ENCODE measurements around the gene AHCYL2.
"Not testable (repeated sequence)": the region's sequence is repeated elsewhere in the genome, so short reads cannot be mapped to it uniquely, and the experiment has no call there.

AHCYL2 gene

GRCh38 chr7:129433847-129434674, 209.2 kb downstream of the AHCYL2 start, which contains the start of gene STRIP2:
Gene STRIP2, plus strand, starts transcription at chr7:129434432. Its CDS starts 41 bp downstream, at chr7:129434473.
- FAIRE-seq, result no peak

GRCh38 chr7:129434675-129435318, 210.0 kb downstream of the AHCYL2 start:
- FAIRE-seq, result no peak

GRCh38 chr7:129435414-129435829, 210.6 kb downstream of the AHCYL2 start:
- no peak for FAIRE-seq

GRCh38 chr7:129436335-129436923, 211.6 kb downstream of the AHCYL2 start:
- FAIRE-seq, result no peak

GRCh38 chr7:129437190-129437589, 212.4 kb downstream of the AHCYL2 start:
- no peak for FAIRE-seq

- no peak for FAIRE-seq
Measured at GRCh38 chr7:129438281-129438838, 213.5 kb downstream of the AHCYL2 start.

- no peak for FAIRE-seq
Measured at GRCh38 chr7:129438839-129439651, 214.2 kb downstream of the AHCYL2 start.

GRCh38 chr7:129439963-129440625, 215.3 kb downstream of the AHCYL2 start:
- FAIRE-seq, result no peak

GRCh38 chr7:129443612-129444011, 218.8 kb downstream of the AHCYL2 start:
- no peak for FAIRE-seq

- FAIRE-seq, result not testable (repeated sequence)
Measured at GRCh38 chr7:129444776-129445175, 219.9 kb downstream of the AHCYL2 start.

GRCh38 chr7:129446925-129447324, 222.1 kb downstream of the AHCYL2 start:
- FAIRE-seq, result not testable (repeated sequence)

- FAIRE-seq, result not testable (repeated sequence)
Measured at GRCh38 chr7:129447445-129447844, 222.6 kb downstream of the AHCYL2 start.

- not testable (repeated sequence) for FAIRE-seq
Measured at GRCh38 chr7:129448608-129449007, 223.8 kb downstream of the AHCYL2 start.

GRCh38 chr7:129450295-129450694, 225.5 kb downstream of the AHCYL2 start:
- no peak for FAIRE-seq

- no peak for FAIRE-seq
Measured at GRCh38 chr7:129452589-129453231, 227.9 kb downstream of the AHCYL2 start.

- FAIRE-seq, result no peak
Measured at GRCh38 chr7:129453510-129454248, 228.8 kb downstream of the AHCYL2 start.

GRCh38 chr7:129454249-129454551, 229.4 kb downstream of the AHCYL2 start:
- FAIRE-seq, result no peak

- no peak for FAIRE-seq
Measured at GRCh38 chr7:129456421-129456820, 231.6 kb downstream of the AHCYL2 start.

- no peak for FAIRE-seq
Measured at GRCh38 chr7:129457101-129457500, 232.3 kb downstream of the AHCYL2 start.

GRCh38 chr7:129458171-129458570, 233.3 kb downstream of the AHCYL2 start:
- FAIRE-seq, result no peak

- FAIRE-seq, result no peak
Measured at GRCh38 chr7:129461809-129462208, 237.0 kb downstream of the AHCYL2 start.
